ENCODE data around the gene PLK5.
"Not testable (repeated sequence)": the region's sequence is repeated elsewhere in the genome, so short reads cannot be mapped to it uniquely, and the experiment has no call there.

Gene PLK5

DNA sequence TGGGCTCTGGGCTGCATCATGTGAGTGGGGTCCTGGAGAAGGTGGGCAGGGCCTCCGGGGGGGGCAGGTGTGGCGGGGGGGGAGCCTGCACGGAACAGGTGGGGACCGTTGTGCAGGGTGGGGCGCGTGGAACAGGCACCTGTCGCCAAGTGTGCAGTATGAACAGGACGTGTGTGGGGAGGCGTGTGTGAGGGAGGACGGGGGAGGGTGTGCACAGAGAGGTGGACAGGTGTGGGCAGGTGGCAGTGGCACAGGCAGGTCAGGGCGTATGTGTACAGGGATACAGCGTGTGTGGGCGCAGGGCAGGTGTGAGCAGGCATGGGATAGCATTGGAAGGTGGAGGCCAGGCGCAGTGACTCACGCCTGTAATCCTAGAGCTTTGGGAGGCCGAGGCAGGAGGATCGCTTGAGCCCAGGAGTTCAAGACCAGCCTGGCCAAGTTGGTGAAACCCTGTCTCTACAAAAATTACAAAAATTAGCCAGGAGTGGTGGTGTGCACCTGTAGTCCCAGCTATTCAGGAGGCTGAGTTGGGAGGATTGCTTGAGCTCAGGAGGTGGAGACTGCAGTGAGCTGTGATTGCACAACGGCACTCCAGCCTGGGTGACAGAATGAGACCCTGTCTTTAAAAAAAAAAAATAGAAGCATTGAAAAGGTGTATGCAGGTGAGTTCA lies 3.2 kb downstream of the PLK5 start:
- no peak for DNase-seq

GRCh38 chr19:1527650-1528309 lies 3.9 kb downstream of the PLK5 start:
- DNase-seq, result no peak

DNA sequence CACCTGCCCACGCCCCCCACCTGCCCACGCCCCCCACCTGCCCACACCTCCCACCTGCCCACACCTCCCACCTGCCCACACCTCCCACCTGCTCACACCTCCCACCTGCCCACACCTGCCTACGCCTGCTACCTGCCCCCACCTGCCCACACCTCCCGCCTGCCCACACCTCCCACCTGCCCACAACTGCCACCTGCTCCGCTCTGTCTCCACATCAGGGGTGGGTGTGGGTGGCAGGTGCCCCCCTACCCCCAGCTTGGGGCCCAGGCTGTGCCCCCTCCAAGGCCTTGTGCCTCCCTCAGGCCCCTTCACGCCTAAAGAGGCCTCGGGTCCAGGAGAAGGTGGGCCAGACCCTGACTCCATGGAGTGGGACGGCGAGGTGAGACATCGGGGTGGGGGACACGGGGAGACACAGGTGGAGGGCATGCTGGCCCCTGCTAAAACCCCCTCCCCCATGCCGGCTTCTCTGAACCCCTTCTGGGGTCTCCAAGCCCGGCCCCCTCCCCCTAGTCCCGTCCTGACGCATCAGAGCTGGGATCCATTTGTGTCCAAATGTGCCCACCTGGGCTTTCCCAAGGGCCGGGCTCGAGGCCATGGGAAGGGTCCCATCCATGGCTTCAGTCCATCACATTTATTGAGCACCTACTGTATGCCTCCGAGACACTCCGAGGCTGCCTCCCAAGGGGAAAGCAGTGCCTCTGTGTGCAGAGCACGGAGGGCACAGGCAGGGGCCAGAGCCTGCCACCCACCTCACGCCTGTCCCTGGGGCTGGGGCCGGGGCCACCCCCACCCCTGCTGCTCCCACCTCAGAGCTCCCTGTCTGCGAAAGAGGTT lies 4.9 kb downstream of the PLK5 start:
- DNase-seq, result no peak

DNA sequence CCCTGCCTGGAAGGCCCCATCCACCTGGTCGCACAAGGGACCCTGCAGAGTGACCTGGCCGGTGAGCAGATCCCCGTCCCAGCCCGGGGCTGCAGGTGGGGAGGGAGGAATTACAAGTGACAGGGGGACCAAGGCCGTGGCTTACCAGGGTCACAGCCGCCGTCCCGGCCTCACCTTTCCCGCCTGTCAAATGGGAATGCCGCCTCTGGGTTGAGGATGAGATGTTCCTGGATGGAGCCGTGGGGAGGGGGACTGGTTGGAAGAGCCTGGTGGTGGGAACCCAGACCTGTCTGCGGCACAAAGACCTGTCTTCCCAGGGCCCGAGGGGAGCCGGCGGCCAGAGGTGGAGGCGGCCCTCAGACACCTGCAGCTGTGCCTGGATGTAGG lies 5.5 kb downstream of the PLK5 start:
- no peak for DNase-seq

GRCh38 chr19:1530856-1531255 lies 7.0 kb downstream of the PLK5 start:
- DNase-seq, result not testable (repeated sequence)

- no peak for DNase-seq
Measured at GRCh38 chr19:1531587-1531986, 7.7 kb downstream of the PLK5 start.

DNA sequence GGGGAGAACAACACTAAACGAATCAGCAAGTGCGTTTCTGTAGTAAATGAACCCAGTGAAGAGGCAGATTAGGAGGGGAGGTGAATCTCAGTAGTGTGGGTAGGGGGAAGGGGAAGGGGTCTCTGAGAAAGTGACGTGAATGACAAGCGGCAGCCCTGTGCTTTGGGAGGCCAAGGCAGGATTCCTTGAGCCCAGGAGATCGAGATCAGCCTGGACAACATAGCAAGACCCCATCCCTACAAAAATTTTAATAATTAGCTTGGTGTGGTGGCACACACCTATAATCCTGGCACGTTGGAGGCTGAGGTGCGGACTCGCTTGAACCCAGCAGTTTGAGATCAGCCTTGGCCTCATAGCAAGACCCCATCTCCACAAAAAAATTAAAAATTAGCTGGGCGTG lies 8.1 kb downstream of the PLK5 start:
- no peak for DNase-seq

GRCh38 chr19:1533510-1534150 lies 9.8 kb downstream of the PLK5 start:
- no peak for DNase-seq

- no peak for DNase-seq
Measured at GRCh38 chr19:1534972-1535371, 11.1 kb downstream of the PLK5 start.

GRCh38 chr19:1535699-1536098 lies 11.8 kb downstream of the PLK5 start:
- DNase-seq, result not testable (repeated sequence)

- no peak for DNase-seq
Measured at GRCh38 chr19:1538978-1539377, 15.1 kb downstream of the PLK5 start.

DNA sequence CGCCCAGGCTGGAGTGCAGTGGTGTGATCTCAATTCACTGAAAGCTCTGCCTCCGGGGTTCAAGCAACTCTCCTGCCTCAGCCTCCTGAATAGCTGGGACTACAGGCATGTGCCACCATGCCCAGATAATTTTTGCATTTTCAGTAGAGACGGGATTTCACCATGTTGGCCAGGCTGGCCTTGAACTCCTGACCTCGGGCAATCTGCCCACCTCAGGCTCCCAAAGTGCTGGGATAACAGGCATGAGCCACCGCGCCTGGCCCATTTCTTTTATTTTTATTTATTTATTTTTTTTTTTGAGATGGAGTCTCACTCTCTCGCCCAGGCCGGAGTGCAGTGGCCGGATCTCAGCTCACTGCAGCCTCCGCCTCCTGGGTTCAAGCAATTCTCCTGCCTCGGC lies 15.9 kb downstream of the PLK5 start:
- not testable (repeated sequence) for DNase-seq

- no peak for DNase-seq
Measured at GRCh38 chr19:1540365-1540925, 16.6 kb downstream of the PLK5 start.

DNA sequence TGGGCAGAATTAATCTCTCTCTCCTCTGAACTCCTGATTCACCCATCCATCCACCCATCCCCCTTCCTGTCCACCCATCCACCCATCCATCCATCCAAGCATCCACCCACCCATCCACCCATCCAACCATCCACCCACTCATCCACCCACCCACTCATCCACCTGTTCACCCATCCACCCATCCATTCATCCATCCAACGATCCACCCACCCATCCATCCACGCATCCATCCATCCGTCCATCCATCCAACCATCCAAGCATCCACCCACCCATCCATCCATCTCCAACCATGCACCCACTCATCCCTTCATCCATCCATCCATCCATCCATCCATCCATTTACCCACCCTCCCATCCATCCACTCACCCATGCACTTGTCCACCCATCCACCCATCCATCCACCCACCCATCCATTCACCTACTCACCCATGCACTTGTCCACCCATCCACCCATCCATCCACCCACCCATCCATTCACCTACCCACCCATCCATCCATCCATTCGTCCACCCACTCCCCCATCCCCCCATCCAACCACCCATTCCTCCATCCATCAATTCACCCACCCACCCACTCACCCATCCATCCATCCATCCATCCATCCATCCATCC lies 25.6 kb downstream of the PLK5 start:
- no peak for DNase-seq

DNA sequence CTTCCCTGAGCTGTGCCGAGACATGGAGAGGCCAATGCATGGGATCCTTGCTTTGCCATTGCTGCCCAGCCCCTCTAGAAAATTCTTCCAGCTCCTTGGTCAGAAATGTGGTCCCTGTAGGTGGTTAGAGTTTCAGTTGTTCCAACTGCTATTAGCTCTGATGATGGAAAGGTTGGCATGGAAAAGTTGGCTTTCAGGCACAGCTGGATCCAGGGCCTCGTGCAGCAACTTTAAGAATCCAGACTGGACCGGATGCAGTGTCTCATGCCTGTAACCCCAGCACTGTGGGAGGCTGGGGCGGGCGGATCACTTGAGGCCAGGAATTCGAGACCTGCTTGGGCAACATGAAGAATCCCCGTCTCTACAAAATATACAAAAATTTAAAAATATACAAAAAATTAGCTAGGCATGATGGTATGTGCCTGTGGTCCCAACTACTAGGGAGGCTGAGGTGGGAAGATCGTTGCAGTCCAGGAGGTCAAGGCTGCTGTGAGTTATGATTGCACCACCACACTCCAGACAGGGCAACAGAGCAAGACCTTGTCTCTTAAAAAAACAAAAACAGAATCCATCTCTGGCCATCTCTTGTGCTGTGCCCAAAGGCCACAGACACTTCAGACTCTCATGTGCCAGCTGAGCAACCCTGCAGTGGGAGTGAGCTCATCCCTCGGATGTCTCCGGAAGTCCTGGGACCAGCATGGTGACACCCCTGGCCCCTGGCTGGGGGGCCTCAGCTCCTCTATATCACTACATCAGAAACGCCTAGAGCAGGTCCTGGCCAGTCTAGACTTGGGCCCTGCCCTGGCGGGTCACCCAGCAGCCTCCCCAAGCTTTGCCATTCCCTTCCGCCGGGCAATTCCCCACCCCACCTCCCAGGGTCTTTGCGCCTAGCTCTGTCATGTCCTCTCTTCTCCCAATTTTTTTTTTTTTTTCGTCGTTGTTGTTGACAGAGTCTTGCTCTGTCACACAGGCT lies 27.5 kb downstream of the PLK5 start:
- no peak for DNase-seq

GRCh38 chr19:1553415-1553814 lies 29.5 kb downstream of the PLK5 start:
- no peak for DNase-seq

GRCh38 chr19:1554968-1555367 lies 31.1 kb downstream of the PLK5 start:
- no peak for DNase-seq

DNA sequence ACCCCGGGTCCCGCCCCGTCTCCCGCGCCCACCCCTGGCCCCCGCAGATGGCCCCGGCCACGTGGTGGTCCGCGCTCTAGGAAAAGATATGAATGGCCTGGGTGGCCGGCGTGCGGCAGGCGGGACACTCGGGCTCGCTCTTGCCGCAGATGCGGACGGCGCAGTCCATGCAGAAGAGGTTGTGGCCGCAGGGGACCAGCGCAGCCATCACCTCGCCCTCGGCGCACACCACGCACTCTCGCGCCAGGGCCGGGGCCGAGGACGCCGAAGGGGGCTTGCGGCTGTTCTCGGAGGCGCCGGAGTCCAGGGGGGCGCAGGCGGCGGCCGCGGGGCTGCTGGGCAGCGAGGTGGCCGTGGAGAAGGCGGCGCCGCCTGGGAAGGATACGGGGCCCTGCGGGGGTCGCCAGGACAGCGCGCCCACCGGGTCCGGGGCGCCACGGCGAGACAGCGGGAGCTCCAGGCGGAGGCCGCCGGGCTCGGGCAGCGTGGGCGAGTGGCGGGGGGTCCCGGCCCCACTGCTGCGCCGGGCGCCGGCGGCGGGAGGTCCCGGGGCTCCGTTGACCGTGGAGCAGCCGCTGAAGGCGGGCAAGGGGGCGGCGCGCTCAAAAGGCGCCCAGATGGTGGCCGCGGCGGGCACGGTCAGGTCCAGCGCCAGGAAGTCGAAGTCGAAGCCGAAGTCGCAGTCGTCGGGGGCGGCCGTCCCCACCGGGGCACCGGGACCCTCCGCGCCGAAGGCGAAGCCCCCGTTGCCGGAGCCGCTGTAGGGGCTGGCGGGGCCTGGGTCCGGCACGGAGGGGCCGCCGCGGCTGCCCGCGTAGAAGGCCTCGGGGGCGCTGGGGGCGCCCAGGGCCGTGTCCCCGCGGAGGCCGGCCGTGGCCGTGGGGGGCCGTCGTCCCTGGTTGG lies 31.9 kb downstream of the PLK5 start:
- no peak for DNase-seq

GRCh38 chr19:1556390-1557070 lies 32.7 kb downstream of the PLK5 start:
- no peak for DNase-seq

DNA sequence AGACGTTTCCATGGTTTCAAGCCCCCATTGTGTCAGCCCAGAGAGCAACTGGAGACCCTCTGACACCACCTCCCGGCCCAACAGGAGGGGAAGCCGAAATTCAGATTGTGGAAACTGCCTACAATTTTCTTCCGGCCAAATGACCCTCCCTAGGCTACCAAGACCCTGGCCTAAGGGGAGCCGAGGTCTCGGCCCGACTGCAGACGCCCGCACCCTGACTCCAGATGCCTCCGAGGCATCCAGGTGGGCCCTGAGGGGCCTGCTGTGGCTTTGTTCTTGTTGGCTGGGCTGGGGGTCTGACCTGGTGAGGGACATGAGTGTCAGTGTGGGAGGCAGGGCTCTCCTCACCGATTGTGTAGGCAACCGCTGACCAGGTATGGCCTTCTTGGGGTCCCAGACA lies 34.7 kb downstream of the PLK5 start:
- no peak for DNase-seq

Measured in NCI-H774 (cell line).